ENCODE data around the gene IGSF9.

DNA sequence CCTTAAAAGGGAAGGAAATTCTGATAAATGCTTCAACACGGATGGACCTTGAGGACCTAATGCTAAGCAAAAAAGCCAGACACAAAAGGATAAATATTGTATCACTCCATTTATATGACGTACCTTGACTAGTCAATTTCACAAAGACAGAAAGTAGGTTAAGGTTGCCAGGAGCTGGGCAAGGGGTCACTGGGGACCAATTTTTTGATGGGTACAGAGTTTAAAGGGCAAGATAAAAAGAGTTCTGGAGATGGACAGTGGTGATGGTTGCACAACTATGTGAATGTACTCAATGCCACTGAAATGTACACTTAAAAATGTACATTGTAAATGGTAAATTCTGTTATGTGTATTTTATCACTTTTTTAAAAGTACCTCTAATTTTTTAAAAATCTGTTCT, 40.7 kb upstream of the IGSF9 start:
- TF ChIP-seq CTCF (IDR thresholded peaks at IDR 0.05): no peak
- no peak for TF ChIP-seq POLR2A (IDR thresholded peaks at IDR 0.05; ENCODE audit: low read depth)
- TF ChIP-seq POLR2AphosphoS5 (IDR thresholded peaks at IDR 0.05): no peak
- TF ChIP-seq EP300 (IDR thresholded peaks at IDR 0.05): no peak
